HCT116 (cell line): ENCODE results near the gene CCDC106. TPM values are rescaled to one million over a fixed set of nuclear protein-coding genes. Genes with fewer than 3 reads are reported as not detected.

ENCODE experiments used
- ATAC-seq: fragments of 200-7000 bp; cut with Tn5 transposase; 2 replicates; pipeline ENCODE4 v1.9.1; 2020; ENCODE audit warnings: mild to moderate bottlenecking, moderate library complexity
- BruUV-seq: library from RNA; stranded (reverse); fragments of 400-500 nt; replicated peaks from 2 replicates; lab custom pipeline; 2021; lab: Mats Ljungman, UMichigan
- CTCF ChIA-PET: fragments of 300-600 bp; sonication (Branson Sonifier 250); formaldehyde crosslinking; loops from one replicate; lab custom pipeline; 2021; ENCODE audit warnings: antibody characterized with exemption; lab: Charles Lee
- POLR2A ChIA-PET: fragments of 300-600, 350-600 bp; sonication (Branson Sonifier 250); formaldehyde crosslinking; loops from one replicate; lab custom pipeline; 2021; ENCODE audit warnings: antibody characterized with exemption; lab: Charles Lee
- RAD21 ChIA-PET, 2 experiments: fragments of 300-600 bp; sonication (Branson Sonifier 250); formaldehyde crosslinking; loops; one replicate each; lab custom pipeline; 2023; ENCODE audit warnings: low total read pairs in 2 of 2; ENCODE audit not compliant: uncharacterized antibody in 2 of 2, unreplicated experiment in 2 of 2, low non-redundant PET in 1 of 2; lab: Charles Lee
- DNase-seq: peaks from one replicate; pipeline ENCODE4 v3.0.0-alpha.2; 2010; ENCODE audit warnings: low read depth, low spot score
- H2AFZ ChIP-seq: fragments of 200-600 bp; shearing (Covaris generic), sonication (generic); 2 replicates; pipeline ENCODE4 v1.6.1; 2017; ENCODE audit warnings: low read depth, mixed run types, mixed read lengths, antibody characterized with exemption, low read length; ENCODE audit not compliant: poor library complexity, severe bottlenecking
- H3K27ac ChIP-seq: 2 replicates; pipeline ENCODE4 v1.5.1; 2012; ENCODE audit warnings: low read depth, low read length
- H3K27me3 ChIP-seq: fragments of 200-600 bp; sonication (generic); 2 replicates; pipeline ENCODE4 v1.6.1; 2016; ENCODE audit warnings: mixed run types, low read length, mixed read lengths; ENCODE audit not compliant: insufficient read depth
- H3K36me3 ChIP-seq, 2 experiments: fragments of 200-500 bp in 1 of 2; fragments of 200-600 bp in 1 of 2; sonication (Bioruptor generic) in 1 of 2; sonication (generic) in 1 of 2; 2 replicates each; pipeline versions ENCODE4 v1.5.1 to v1.6.1; 2014 to 2016; ENCODE audit warnings: low read length in 2 of 2, inconsistent platforms in 1 of 2, mixed read lengths in 1 of 2, mixed run types in 1 of 2; ENCODE audit not compliant: insufficient read depth in 2 of 2, control insufficient read depth in 1 of 2
- H3K4me1 ChIP-seq, 2 experiments: fragments of 200-600 bp in 1 of 2; sonication (generic) in 1 of 2; 2 replicates each; pipeline versions ENCODE4 v1.5.1 to v1.6.1; 2012 to 2017; ENCODE audit warnings: low read length in 2 of 2, inconsistent platforms in 1 of 2, mild to moderate bottlenecking in 1 of 2, mixed read lengths in 1 of 2, mixed run types in 1 of 2, moderate library complexity in 1 of 2; ENCODE audit not compliant: insufficient read depth in 2 of 2, control insufficient read depth in 1 of 2
- H3K4me2 ChIP-seq: fragments of 200-600 bp; sonication (generic); 2 replicates; pipeline ENCODE4 v1.6.1; 2017; ENCODE audit warnings: mixed run types, low read length, mixed read lengths
- H3K4me3 ChIP-seq, 2 experiments: fragments of 200-600 bp in 1 of 2; sonication (generic) in 1 of 2; replicated peaks in 1 of 2; 2 replicates each; pipeline ENCODE4 v1.5.1; 2011 to 2016; ENCODE audit warnings: low read length in 2 of 2, control low read depth in 1 of 2, low read depth in 1 of 2, mild to moderate bottlenecking in 1 of 2, mixed read lengths in 1 of 2, mixed run types in 1 of 2
- H3K79me2 ChIP-seq: fragments of 200-600 bp; sonication (generic); 2 replicates; pipeline ENCODE4 v1.6.1; 2017; ENCODE audit warnings: mild to moderate bottlenecking, mixed run types, low read length, moderate library complexity, mixed read lengths; ENCODE audit not compliant: insufficient read depth
- H3K9ac ChIP-seq: fragments of 200-600 bp; sonication (generic); 2 replicates; pipeline ENCODE4 v1.6.1; 2016; ENCODE audit warnings: low read length, mixed read lengths
- H3K9me2 ChIP-seq: fragments of 200-600 bp; sonication (generic), shearing (Covaris generic); 2 replicates; pipeline ENCODE4 v1.6.1; 2017; ENCODE audit warnings: mixed run types, mild to moderate bottlenecking, moderate library complexity; ENCODE audit not compliant: insufficient read depth
- H3K9me3 ChIP-seq, 2 experiments: fragments of 200-500 bp in 1 of 2; fragments of 200-600 bp in 1 of 2; sonication (Bioruptor generic) in 1 of 2; sonication (generic) in 1 of 2; 2 replicates each; pipeline ENCODE4 v1.6.1; 2014 to 2017; ENCODE audit warnings: low read length in 2 of 2, mixed read lengths in 2 of 2, inconsistent platforms in 1 of 2, low read depth in 1 of 2, mild to moderate bottlenecking in 1 of 2, mixed run types in 1 of 2, moderate library complexity in 1 of 2; ENCODE audit not compliant: control insufficient read depth in 1 of 2, insufficient read depth in 1 of 2
- H4K20me1 ChIP-seq: fragments of 200-600 bp; sonication (generic), shearing (Covaris generic); 2 replicates; pipeline ENCODE4 v1.6.1; 2017; ENCODE audit warnings: mixed run types, mild to moderate bottlenecking, moderate library complexity; ENCODE audit not compliant: insufficient read depth
- CBX3 ChIP-seq: IDR thresholded peaks from 2 replicates; pipeline ENCODE4 v1.6.1; 2012; ENCODE audit warnings: low read depth
- ELF1 ChIP-seq: IDR thresholded peaks from 2 replicates; pipeline ENCODE4 v1.6.1; 2012; ENCODE audit warnings: low read depth, borderline replicate concordance
- EZH2 ChIP-seq: fragments of 200-600 bp; sonication (generic); IDR thresholded peaks from 2 replicates; pipeline ENCODE4 v1.6.1; 2017; ENCODE audit warnings: antibody characterized with exemption, mixed run types
- FOSL1 ChIP-seq: IDR thresholded peaks from 2 replicates; pipeline ENCODE4 v1.6.1; 2012; ENCODE audit warnings: low read depth
- JUND ChIP-seq: IDR thresholded peaks from 2 replicates; pipeline ENCODE4 v1.6.1; 2012
- POLR2AphosphoS5 ChIP-seq: IDR thresholded peaks from 2 replicates; pipeline ENCODE4 v1.6.1; 2011; ENCODE audit warnings: mild to moderate bottlenecking, low read depth, low read length, moderate library complexity
- RAD21 ChIP-seq: IDR thresholded peaks from 2 replicates; pipeline ENCODE4 v1.6.1; 2012; ENCODE audit warnings: low read depth, mild to moderate bottlenecking
- TCF7L2 ChIP-seq: IDR thresholded peaks from 2 replicates; pipeline ENCODE4 v1.7.0; 2011; ENCODE audit warnings: borderline replicate concordance, inconsistent platforms; ENCODE audit not compliant: insufficient read depth, insufficient read length; ENCODE audit errors: extremely low read depth
- YY1 ChIP-seq: IDR thresholded peaks from 2 replicates; pipeline ENCODE4 v1.6.1; 2011; ENCODE audit warnings: low read length, low read depth, moderate library complexity, mild to moderate bottlenecking; ENCODE audit not compliant: insufficient replicate concordance; ENCODE audit errors: extremely low read depth
- ZFX ChIP-seq: fragments of 450-650 bp; IDR thresholded peaks from 2 replicates; pipeline ENCODE4 v1.6.1; 2017
- ZNF274 ChIP-seq: fragments of 200-500 bp; sonication (Bioruptor generic); IDR thresholded peaks from 2 replicates; pipeline ENCODE4 v1.6.1; 2014; ENCODE audit warnings: mild to moderate bottlenecking, low read depth, low read length, inconsistent platforms
- intact Hi-C: fragments of 100-400 bp; cut with micrococcal nuclease; formaldehyde crosslinking; loops from 2 replicates; pipeline ENCODE4 v1.10.0; 2022
- total RNA-seq: library from RNA; stranded (reverse); gene quantifications from one replicate; pipeline ENCODE4 v1.2.1, GENCODE V29; 2021; ENCODE audit not compliant: unreplicated experiment
- TF ChIP-seq, protein P1 (sequence below): IDR thresholded peaks from 2 replicates; pipeline ENCODE4 v1.6.1; 2012; ENCODE audit warnings: low read depth
- TF ChIP-seq, protein P2 (sequence below): IDR thresholded peaks from 2 replicates; pipeline ENCODE4 v1.6.1; 2012
- TF ChIP-seq, protein P3 (sequence below), 3 experiments: fragments of 200-600 bp in 1 of 3; sonication (generic) in 1 of 3; IDR thresholded peaks in 2 of 3; conservative IDR thresholded peaks in 1 of 3; 2 replicates each; pipeline ENCODE4 v1.5.1; 2012 to 2017; ENCODE audit warnings: low read depth in 2 of 3, low read length in 2 of 3, antibody characterized with exemption in 1 of 3, borderline replicate concordance in 1 of 3, control low read depth in 1 of 3, mild to moderate bottlenecking in 1 of 3, mixed read lengths in 1 of 3, mixed run types in 1 of 3, moderate library complexity in 1 of 3; ENCODE audit not compliant: insufficient read depth in 1 of 3
- TF ChIP-seq, protein P4 (sequence below): IDR thresholded peaks from 2 replicates; pipeline ENCODE4 v1.6.1; 2012

The CCDC106 gene
- total RNA-seq, 1 experiment from 2014 or later, result 1.0 TPM

DNA sequence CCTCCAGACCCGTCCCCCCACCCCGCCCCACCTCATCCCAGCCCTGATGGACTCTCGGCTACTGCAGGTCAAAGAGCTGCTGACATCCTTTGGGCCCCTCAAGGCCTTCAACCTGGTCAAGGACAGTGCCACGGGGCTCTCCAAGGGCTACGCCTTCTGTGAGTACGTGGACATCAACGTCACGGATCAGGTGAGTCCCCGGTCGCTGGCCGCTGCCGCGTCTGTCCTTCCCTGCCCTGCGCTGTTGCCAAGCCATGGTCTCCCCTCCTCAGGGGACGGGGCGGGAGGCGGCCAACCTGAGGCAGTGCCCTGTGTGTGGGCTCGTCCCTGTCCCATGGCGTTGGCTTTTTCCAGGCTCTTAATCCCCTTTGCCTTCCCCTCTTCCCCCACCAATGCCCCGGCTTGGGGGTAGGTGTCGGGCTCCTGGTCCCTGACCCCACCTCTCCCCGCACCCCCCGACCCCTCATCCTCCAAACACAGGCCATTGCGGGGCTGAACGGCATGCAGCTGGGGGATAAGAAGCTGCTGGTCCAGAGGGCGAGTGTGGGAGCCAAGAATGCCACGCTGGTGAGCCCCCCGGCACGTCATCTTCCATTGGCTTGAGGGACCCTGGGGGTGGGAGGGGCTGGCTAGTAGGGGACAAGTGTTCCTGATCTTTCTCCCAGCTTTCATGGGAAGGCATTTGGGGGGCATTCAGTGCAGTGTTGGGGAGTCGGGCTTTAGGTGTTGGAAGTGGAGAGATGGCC lies 20.8 kb downstream of the CCDC106 start (continued):
- TF ChIP-seq POLR2AphosphoS5 (no peak), RAD21 (no peak), JUND (no peak)

DNA sequence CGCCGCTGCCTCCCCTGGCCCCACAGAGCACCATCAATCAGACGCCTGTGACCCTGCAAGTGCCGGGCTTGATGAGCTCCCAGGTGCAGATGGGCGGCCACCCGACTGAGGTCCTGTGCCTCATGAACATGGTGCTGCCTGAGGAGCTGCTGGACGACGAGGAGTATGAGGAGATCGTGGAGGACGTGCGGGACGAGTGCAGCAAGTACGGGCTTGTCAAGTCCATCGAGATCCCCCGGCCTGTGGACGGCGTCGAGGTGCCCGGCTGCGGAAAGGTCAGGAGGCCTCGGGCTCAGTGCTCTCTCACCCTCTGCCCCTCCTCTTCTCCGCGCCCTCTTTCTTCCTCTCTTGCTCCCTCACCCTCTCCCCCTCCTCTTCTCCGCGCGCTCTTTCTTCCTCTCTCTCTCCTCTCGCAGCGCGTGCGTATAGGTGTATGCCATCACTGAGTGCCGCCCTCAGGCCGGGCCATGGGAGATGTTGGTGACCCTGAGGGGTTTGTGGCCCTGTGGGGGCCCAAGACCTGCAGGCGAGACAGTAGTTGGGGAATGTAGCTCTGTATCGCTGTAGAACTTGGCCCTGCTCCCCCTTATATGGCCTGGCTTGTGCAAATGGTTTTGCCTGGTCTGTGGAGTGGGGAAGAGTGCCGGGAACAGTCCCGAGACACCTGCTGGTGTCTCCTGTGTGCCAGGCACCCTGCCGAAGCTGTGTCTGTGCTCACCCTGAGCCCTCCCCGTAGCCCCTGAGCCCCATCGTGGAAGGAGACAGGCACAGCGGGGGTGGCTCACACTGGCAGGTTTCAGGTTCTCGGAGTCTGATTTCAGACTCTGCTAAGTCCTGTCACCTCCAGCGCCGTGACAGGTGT lies 21.6 kb downstream of the CCDC106 start:
- Histone ChIP-seq H4K20me1 (peaks cover 14% of the 10 kb centered on the region; the same call in 1 of the 2 replicates), H3K79me2 (peaks cover 95% of the 10 kb centered on the region), H3K27me3 (no peaks in the 10 kb centered on the region), H3K9ac (no peak overlapping the region), H3K4me3 (no peak overlapping the region)
- intact Hi-C loops, result no loop called here
- DNase-seq, result no peak
- CTCF ChIA-PET, result no interaction called here
- TF ChIP-seq FOSL1 (no peak), POLR2AphosphoS5 (no peak), ELF1 (no peak), ZFX (no peak), TCF7L2 (no peak), ZNF274 (no peak), EZH2 (no peak), JUND (no peak), YY1 (no peak), CBX3 (no peak)
- TF ChIP-seq, protein P1, sequence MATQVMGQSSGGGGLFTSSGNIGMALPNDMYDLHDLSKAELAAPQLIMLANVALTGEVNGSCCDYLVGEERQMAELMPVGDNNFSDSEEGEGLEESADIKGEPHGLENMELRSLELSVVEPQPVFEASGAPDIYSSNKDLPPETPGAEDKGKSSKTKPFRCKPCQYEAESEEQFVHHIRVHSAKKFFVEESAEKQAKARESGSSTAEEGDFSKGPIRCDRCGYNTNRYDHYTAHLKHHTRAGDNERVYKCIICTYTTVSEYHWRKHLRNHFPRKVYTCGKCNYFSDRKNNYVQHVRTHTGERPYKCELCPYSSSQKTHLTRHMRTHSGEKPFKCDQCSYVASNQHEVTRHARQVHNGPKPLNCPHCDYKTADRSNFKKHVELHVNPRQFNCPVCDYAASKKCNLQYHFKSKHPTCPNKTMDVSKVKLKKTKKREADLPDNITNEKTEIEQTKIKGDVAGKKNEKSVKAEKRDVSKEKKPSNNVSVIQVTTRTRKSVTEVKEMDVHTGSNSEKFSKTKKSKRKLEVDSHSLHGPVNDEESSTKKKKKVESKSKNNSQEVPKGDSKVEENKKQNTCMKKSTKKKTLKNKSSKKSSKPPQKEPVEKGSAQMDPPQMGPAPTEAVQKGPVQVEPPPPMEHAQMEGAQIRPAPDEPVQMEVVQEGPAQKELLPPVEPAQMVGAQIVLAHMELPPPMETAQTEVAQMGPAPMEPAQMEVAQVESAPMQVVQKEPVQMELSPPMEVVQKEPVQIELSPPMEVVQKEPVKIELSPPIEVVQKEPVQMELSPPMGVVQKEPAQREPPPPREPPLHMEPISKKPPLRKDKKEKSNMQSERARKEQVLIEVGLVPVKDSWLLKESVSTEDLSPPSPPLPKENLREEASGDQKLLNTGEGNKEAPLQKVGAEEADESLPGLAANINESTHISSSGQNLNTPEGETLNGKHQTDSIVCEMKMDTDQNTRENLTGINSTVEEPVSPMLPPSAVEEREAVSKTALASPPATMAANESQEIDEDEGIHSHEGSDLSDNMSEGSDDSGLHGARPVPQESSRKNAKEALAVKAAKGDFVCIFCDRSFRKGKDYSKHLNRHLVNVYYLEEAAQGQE, result no peak
- TF ChIP-seq, protein P2, sequence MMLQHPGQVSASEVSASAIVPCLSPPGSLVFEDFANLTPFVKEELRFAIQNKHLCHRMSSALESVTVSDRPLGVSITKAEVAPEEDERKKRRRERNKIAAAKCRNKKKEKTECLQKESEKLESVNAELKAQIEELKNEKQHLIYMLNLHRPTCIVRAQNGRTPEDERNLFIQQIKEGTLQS, result no peak
- TF ChIP-seq, protein P3, sequence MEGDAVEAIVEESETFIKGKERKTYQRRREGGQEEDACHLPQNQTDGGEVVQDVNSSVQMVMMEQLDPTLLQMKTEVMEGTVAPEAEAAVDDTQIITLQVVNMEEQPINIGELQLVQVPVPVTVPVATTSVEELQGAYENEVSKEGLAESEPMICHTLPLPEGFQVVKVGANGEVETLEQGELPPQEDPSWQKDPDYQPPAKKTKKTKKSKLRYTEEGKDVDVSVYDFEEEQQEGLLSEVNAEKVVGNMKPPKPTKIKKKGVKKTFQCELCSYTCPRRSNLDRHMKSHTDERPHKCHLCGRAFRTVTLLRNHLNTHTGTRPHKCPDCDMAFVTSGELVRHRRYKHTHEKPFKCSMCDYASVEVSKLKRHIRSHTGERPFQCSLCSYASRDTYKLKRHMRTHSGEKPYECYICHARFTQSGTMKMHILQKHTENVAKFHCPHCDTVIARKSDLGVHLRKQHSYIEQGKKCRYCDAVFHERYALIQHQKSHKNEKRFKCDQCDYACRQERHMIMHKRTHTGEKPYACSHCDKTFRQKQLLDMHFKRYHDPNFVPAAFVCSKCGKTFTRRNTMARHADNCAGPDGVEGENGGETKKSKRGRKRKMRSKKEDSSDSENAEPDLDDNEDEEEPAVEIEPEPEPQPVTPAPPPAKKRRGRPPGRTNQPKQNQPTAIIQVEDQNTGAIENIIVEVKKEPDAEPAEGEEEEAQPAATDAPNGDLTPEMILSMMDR (IDR thresholded peaks at IDR 0.05 in 2 of 3, conservative IDR thresholded peaks at IDR 0.05 in 1 of 3; ENCODE audit: borderline replicate concordance in 1 of 3, insufficient read depth in 1 of 3, low read depth in 2 of 3, low read length in 2 of 3), result no peak
- TF ChIP-seq, protein P4, sequence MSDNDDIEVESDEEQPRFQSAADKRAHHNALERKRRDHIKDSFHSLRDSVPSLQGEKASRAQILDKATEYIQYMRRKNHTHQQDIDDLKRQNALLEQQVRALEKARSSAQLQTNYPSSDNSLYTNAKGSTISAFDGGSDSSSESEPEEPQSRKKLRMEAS, result no peak
- TF ChIP-seq, all 23 proteins: peak for 0
- no peaks in the 10 kb centered on the region for H3K9me3 ChIP-seq
- peaks cover 7 to 49% of the 10 kb centered on the region in 2 experiments for H3K4me1 ChIP-seq
- BruUV-seq, result no TSS peak
- H3K27ac ChIP-seq, result no peak overlapping the region; the same call in 1 of the 2 replicates
- no peak for ATAC-seq
- ChIA-PET POLR2A (no interaction called here), RAD21 (no interaction called here)
- H3K9me2 ChIP-seq, result no peaks in the 10 kb centered on the region
- H3K4me2 ChIP-seq, result no peak overlapping the region
- no peak overlapping the region for H2AFZ ChIP-seq
- peaks cover 31 to 49% of the 10 kb centered on the region in 2 experiments for H3K36me3 ChIP-seq
